ENCODE measurements around the gene PHLPP1.

Gene PHLPP1

GRCh38 chr18:63028380-63028779, 313.0 kb downstream of the PHLPP1 start:
- DNase-seq, result no peak

Measured in activated CD4-positive, alpha-beta T cell treated with anti-CD3 and anti-CD28 coated beads, Interleukin-10, Interleukin-2, amounts not matched to agents 100 ng/mL and 50 ng/mL, durations not matched to agents 16 hours and 8 hours (primary cell).